HG03439 (cell line): ENCODE results near the gene KDM4B.

Experiments used
- ATAC-seq: cut with Tn5 transposase; IDR thresholded peaks from one replicate; pipeline ENCODE4 v1.9.1; 2021; ENCODE audit warnings: mild to moderate bottlenecking, moderate library complexity; ENCODE audit not compliant: unreplicated experiment

The KDM4B gene

GRCh38 chr19:5031231-5032100 is 62.6 kb downstream of the KDM4B start:
- no peak for ATAC-seq

- no peak for ATAC-seq
Measured at GRCh38 chr19:5032101-5032967, 63.4 kb downstream of the KDM4B start.

- ATAC-seq, result no peak
Measured at GRCh38 chr19:5035105-5035761, 66.3 kb downstream of the KDM4B start.

- ATAC-seq, result no peak
Measured at GRCh38 chr19:5035793-5036697, 67.1 kb downstream of the KDM4B start.

GRCh38 chr19:5036698-5037563 is 68.0 kb downstream of the KDM4B start:
- no peak for ATAC-seq

- no peak for ATAC-seq
Measured at GRCh38 chr19:5037936-5038335, 69.0 kb downstream of the KDM4B start.

GRCh38 chr19:5038631-5039271 is 69.8 kb downstream of the KDM4B start:
- ATAC-seq, result no peak

- ATAC-seq, result no peak
Measured at GRCh38 chr19:5039642-5040543, 71.0 kb downstream of the KDM4B start.

- ATAC-seq, result no peak
Measured at GRCh38 chr19:5040544-5041167, 71.7 kb downstream of the KDM4B start.

GRCh38 chr19:5041168-5041912 is 72.4 kb downstream of the KDM4B start:
- ATAC-seq, result no peak

GRCh38 chr19:5041913-5042187 is 72.9 kb downstream of the KDM4B start:
- ATAC-seq, result no peak

- no peak for ATAC-seq
Measured at GRCh38 chr19:5042556-5042955, 73.6 kb downstream of the KDM4B start.

- no peak for ATAC-seq
Measured at GRCh38 chr19:5045029-5045428, 76.1 kb downstream of the KDM4B start.

- no peak for ATAC-seq
Measured at GRCh38 chr19:5045956-5046338, 77.0 kb downstream of the KDM4B start.

GRCh38 chr19:5046339-5047039 is 77.6 kb downstream of the KDM4B start:
- no peak for ATAC-seq

- ATAC-seq, result no peak
Measured at GRCh38 chr19:5047251-5047935, 78.5 kb downstream of the KDM4B start.
